Measurements from ENCODE around the gene DAW1. TPM values are rescaled to one million over a fixed set of nuclear protein-coding genes. Genes with fewer than 3 reads are reported as not detected.

The DAW1 gene
- total RNA-seq, 1 experiment from 2014 or later: 0.37 TPM

DNA sequence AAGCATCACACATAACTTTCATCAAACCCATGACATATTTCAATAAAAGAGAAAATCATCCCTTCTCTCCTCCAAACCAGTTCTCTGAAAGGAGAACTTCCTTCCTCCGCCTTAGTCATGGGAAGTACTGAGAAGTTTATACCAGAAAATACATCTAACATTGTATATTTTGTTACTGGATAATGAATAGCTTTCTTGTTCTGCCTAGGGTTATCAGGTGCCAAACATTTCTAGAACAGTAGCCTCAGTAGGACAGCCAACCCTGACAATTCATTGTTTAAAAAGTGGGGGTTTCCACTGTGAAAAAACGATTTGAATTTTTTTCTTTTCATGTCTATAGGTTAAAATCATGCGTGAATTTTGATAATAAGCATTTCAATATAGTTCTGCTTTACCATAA is 16.0 kb upstream of the DAW1 start:
- no peaks in the 10 kb centered on the region for H3K4me1 ChIP-seq (ENCODE audit: insufficient read depth, low read length)
- no peak overlapping the region for H3K4me2 ChIP-seq (ENCODE audit: insufficient read depth, insufficient read length, low read length)

More for the DNA sequence above, 16.0 kb upstream of the DAW1 start:
- no peak overlapping the region for H2AK5ac ChIP-seq (ENCODE audit: insufficient read length, low read length)
- no peaks in the 10 kb centered on the region for H3K9me3 ChIP-seq (ENCODE audit: control insufficient read depth, low read depth, low read length)
- no peaks in the 10 kb centered on the region for H4K20me1 ChIP-seq (ENCODE audit: control insufficient read depth, insufficient read depth, insufficient read length)
- Mint-ChIP-seq H3K9me3 (no peaks in the 10 kb centered on the region; a peak in 1 of 5 replicates), H3K27ac (no peak overlapping the region), H3K4me1 (peaks cover 10 to 13% of the 10 kb centered on the region in 2 experiments), H3K27me3 (ENCODE audit: low read depth) (peaks cover 12% of the 10 kb centered on the region), H3K36me3 (ENCODE audit: insufficient read depth in 1 of 3, low read depth in 3 of 3) (no peaks in the 10 kb centered on the region), H3K4me3 (no peak overlapping the region)
- no peak overlapping the region for H2AFZ ChIP-seq (ENCODE audit: low read length)
- no peak overlapping the region for H2BK5ac ChIP-seq (ENCODE audit: insufficient read length, low read length)
- no peak overlapping the region for H2BK15ac ChIP-seq (ENCODE audit: low read depth, low read length)
- no peak overlapping the region for H4K91ac ChIP-seq (ENCODE audit: insufficient read length, low read depth, low read length)
- TF ChIP-seq CTCF (conservative IDR thresholded peaks at IDR 0.05): no peak
- no peak overlapping the region for H2BK120ac ChIP-seq (ENCODE audit: low read depth, low read length, poor library complexity, severe bottlenecking)
- H3K23me2 ChIP-seq (ENCODE audit: insufficient read length, low read depth, low read length, poor library complexity, severe bottlenecking): no peaks in the 10 kb centered on the region
- H4K5ac ChIP-seq (ENCODE audit: insufficient read length, low read depth, low read length): no peak overlapping the region
- H4K8ac ChIP-seq (replicated peaks; ENCODE audit: insufficient read length, low read depth, low read length): no peak overlapping the region
- no peak overlapping the region for H2BK12ac ChIP-seq (ENCODE audit: insufficient read length, low read depth, low read length)
- no CpG with 5 or more reads among the region's 3 CpGs for WGBS (ENCODE audit: extremely low coverage, insufficient read length, low lambda C conversion rate)
- H3K9ac ChIP-seq (ENCODE audit: extremely low read depth, insufficient read length, low read length): no peak overlapping the region
- no peak overlapping the region for H3K14ac ChIP-seq (ENCODE audit: insufficient read depth, low read length)
- no peak overlapping the region for H2BK20ac ChIP-seq (ENCODE audit: low read depth, low read length, poor library complexity, severe bottlenecking)
- H3K56ac ChIP-seq (ENCODE audit: insufficient read length, low read depth, low read length): no peak overlapping the region
- H3K79me2 ChIP-seq (ENCODE audit: insufficient read depth, low read length): no peaks in the 10 kb centered on the region
- no peaks in the 10 kb centered on the region; the same call in 1 of the 2 replicates for H3K27me3 ChIP-seq (ENCODE audit: insufficient read depth, low read length)
- no peak overlapping the region for H3K4ac ChIP-seq (ENCODE audit: low read depth, low read length)
- no peak overlapping the region for H3K18ac ChIP-seq (ENCODE audit: insufficient read length, low read depth, low read length)
- no peak for DNase-seq
- no peak overlapping the region for H3K23ac ChIP-seq (ENCODE audit: insufficient read length, low read depth, low read length)
- H3K79me1 ChIP-seq (ENCODE audit: insufficient read depth, low read depth, low read length, poor library complexity, severe bottlenecking): no peaks in the 10 kb centered on the region
- H3T11ph ChIP-seq (ENCODE audit: low read length): no peak overlapping the region
- H3K27ac ChIP-seq (ENCODE audit: insufficient read length, low read depth, low read length): no peak overlapping the region

Data from H9 (cell line).